H1 (cell line): ENCODE measurements around the gene NXF2. TPM values are rescaled to one million over a fixed set of nuclear protein-coding genes. Genes with fewer than 3 reads are reported as not detected.

ENCODE experiments used
- CTCF ChIA-PET: fragments of 300-600 bp; sonication (Branson Sonifier 250); formaldehyde crosslinking; loops from one replicate; lab custom pipeline; 2021; ENCODE audit not compliant: partially characterized antibody; lab: Charles Lee
- POLR2A ChIA-PET: fragments of 300-600 bp; sonication (Branson Sonifier 250); formaldehyde crosslinking; loops from one replicate; lab custom pipeline; 2021; ENCODE audit warnings: inconsistent platforms; ENCODE audit not compliant: partially characterized antibody; lab: Charles Lee
- DNase-seq, 2 experiments: peaks; one replicate each; pipeline versions ENCODE4 v3.0.0 to v3.0.0-alpha.2; 2010 to 2022; ENCODE audit warnings: low spot score in 2 of 2, low read depth in 1 of 2, mixed read lengths in 1 of 2
- FAIRE-seq: peaks from 2 replicates; lab custom pipeline; 2011; peaks lifted over from hg19 to GRCh38; lab: Jason Lieb, UNC
- H2AFZ ChIP-seq: 2 replicates; pipeline ENCODE4 v1.8.1; 2012; ENCODE audit warnings: low read length, inconsistent platforms
- H2AK5ac ChIP-seq: 2 replicates; pipeline ENCODE4 v1.6.1; 2013; ENCODE audit warnings: low read depth, low read length
- H2BK120ac ChIP-seq: replicated peaks from 2 replicates; pipeline ENCODE3; 2013; ENCODE audit warnings: low read depth, low read length, inconsistent platforms
- H2BK12ac ChIP-seq: 2 replicates; pipeline ENCODE4 v1.6.1; 2013; ENCODE audit warnings: low read depth, low read length
- H2BK15ac ChIP-seq: 2 replicates; pipeline ENCODE4 v1.6.1; 2013; ENCODE audit warnings: low read length
- H2BK20ac ChIP-seq: 2 replicates; pipeline ENCODE4 v1.6.1; 2013; ENCODE audit warnings: low read length
- H2BK5ac ChIP-seq: 2 replicates; pipeline ENCODE4 v1.6.1; 2013; ENCODE audit warnings: low read depth, low read length
- H3K14ac ChIP-seq: 2 replicates; pipeline ENCODE4 v1.6.1; 2013; ENCODE audit warnings: inconsistent platforms; ENCODE audit not compliant: insufficient read length
- H3K18ac ChIP-seq: 2 replicates; pipeline ENCODE4 v1.6.1; 2013; ENCODE audit warnings: low read length; ENCODE audit errors: extremely low read depth
- H3K23ac ChIP-seq: 2 replicates; pipeline ENCODE4 v1.6.1; 2013; ENCODE audit warnings: inconsistent platforms; ENCODE audit not compliant: insufficient read length
- H3K23me2 ChIP-seq: 2 replicates; pipeline ENCODE4 v1.6.1; 2013; ENCODE audit warnings: low read depth, low read length
- H3K27ac ChIP-seq: 2 replicates; pipeline ENCODE4 v1.6.1; 2011; ENCODE audit warnings: low read depth, low read length, inconsistent platforms
- H3K27me3 ChIP-seq, 4 experiments: replicated peaks in 1 of 4; 1 replicate in 1 of 4; 2 replicates in 3 of 4; pipeline versions ENCODE4 v1.6.1 to v1.8.1; 2011 to 2013; ENCODE audit warnings: low read length in 3 of 4, mild to moderate bottlenecking in 3 of 4, inconsistent platforms in 2 of 4, mixed read lengths in 2 of 4, moderate library complexity in 1 of 4; ENCODE audit not compliant: control insufficient read depth in 3 of 4, insufficient read depth in 3 of 4; ENCODE audit errors: extremely low read depth in 1 of 4
- H3K36me3 ChIP-seq, 4 experiments: 2 replicates each; pipeline versions ENCODE4 v1.6.1 to v1.8.1; 2011 to 2013; ENCODE audit warnings: mild to moderate bottlenecking in 4 of 4, low read length in 3 of 4, moderate library complexity in 2 of 4, control low read depth in 1 of 4, inconsistent platforms in 1 of 4; ENCODE audit not compliant: insufficient read depth in 4 of 4, control insufficient read depth in 2 of 4
- H3K4ac ChIP-seq: replicated peaks from 2 replicates; pipeline ENCODE3; 2013; ENCODE audit warnings: low read length, low read depth, mixed read lengths, inconsistent platforms; ENCODE audit not compliant: insufficient read length
- H3K4me1 ChIP-seq, 4 experiments: replicated peaks in 1 of 4; 1 replicate in 1 of 4; 2 replicates in 3 of 4; pipeline versions ENCODE4 v1.6.1 to v1.8.1; 2011 to 2013; ENCODE audit warnings: low read length in 3 of 4, inconsistent platforms in 2 of 4, mixed read lengths in 1 of 4; ENCODE audit not compliant: insufficient read depth in 4 of 4, control insufficient read depth in 3 of 4
- H3K4me2 ChIP-seq, 2 experiments: 2 replicates each; pipeline versions ENCODE4 v1.6.1 to v1.8.1; 2011 to 2013; ENCODE audit warnings: low read depth in 2 of 2, low read length in 2 of 2, control low read depth in 1 of 2, inconsistent platforms in 1 of 2, mild to moderate bottlenecking in 1 of 2; ENCODE audit not compliant: insufficient read depth in 1 of 2
- H3K4me3 ChIP-seq, 4 experiments: fragments of 200-600, 300-600 bp in 1 of 4; sonication (generic), shearing (Covaris generic), sonication (Bioruptor Twin) in 1 of 4; 2 replicates each; pipeline versions ENCODE4 v1.5.1 to v1.8.1; 2011 to 2016; ENCODE audit warnings: low read length in 4 of 4, low read depth in 3 of 4, control low read depth in 2 of 4, inconsistent platforms in 2 of 4, mild to moderate bottlenecking in 2 of 4, mixed read lengths in 1 of 4, moderate library complexity in 1 of 4; ENCODE audit not compliant: insufficient read depth in 2 of 4; ENCODE audit errors: extremely low read depth in 1 of 4
- H3K56ac ChIP-seq: replicated peaks from 2 replicates; pipeline ENCODE3; 2013; ENCODE audit warnings: low read depth, mild to moderate bottlenecking, mixed read lengths, low read length, inconsistent platforms; ENCODE audit not compliant: insufficient read length
- H3K79me1 ChIP-seq: 2 replicates; pipeline ENCODE4 v1.6.1; 2013; ENCODE audit warnings: low read depth, low read length, control low read depth
- H3K79me2 ChIP-seq, 2 experiments: 2 replicates each; pipeline versions ENCODE4 v1.6.1 to v1.8.1; 2012 to 2013; ENCODE audit warnings: low read length in 2 of 2, mild to moderate bottlenecking in 2 of 2, inconsistent platforms in 1 of 2; ENCODE audit not compliant: insufficient read depth in 2 of 2, control insufficient read depth in 1 of 2
- H3K9ac ChIP-seq, 4 experiments: replicated peaks in 1 of 4; 1 replicate in 1 of 4; 2 replicates in 3 of 4; pipeline versions ENCODE4 v1.6.1 to v1.8.1; 2011 to 2013; ENCODE audit warnings: low read depth in 3 of 4, low read length in 3 of 4, control low read depth in 2 of 4, mild to moderate bottlenecking in 2 of 4, moderate library complexity in 2 of 4, inconsistent platforms in 1 of 4; ENCODE audit errors: extremely low read depth in 1 of 4
- H3K9me3 ChIP-seq, 2 experiments: 2 replicates each; pipeline versions ENCODE4 v1.6.1 to v1.8.1; 2012 to 2013; ENCODE audit warnings: mild to moderate bottlenecking in 2 of 2, moderate library complexity in 2 of 2, control low read depth in 1 of 2, inconsistent platforms in 1 of 2, low read depth in 1 of 2, low read length in 1 of 2, mixed read lengths in 1 of 2; ENCODE audit not compliant: insufficient read depth in 2 of 2
- H4K20me1 ChIP-seq, 2 experiments: replicated peaks in 1 of 2; 2 replicates each; pipeline versions ENCODE3 to v1.8.1; 2011 to 2013; ENCODE audit warnings: inconsistent platforms in 2 of 2, low read length in 2 of 2, mild to moderate bottlenecking in 1 of 2; ENCODE audit not compliant: insufficient read depth in 2 of 2, control insufficient read depth in 1 of 2
- H4K5ac ChIP-seq: 2 replicates; pipeline ENCODE4 v1.6.1; 2013; ENCODE audit warnings: low read length, low read depth, mixed read lengths, inconsistent platforms; ENCODE audit not compliant: insufficient read length
- H4K8ac ChIP-seq: 2 replicates; pipeline ENCODE4 v1.8.0; 2013; ENCODE audit warnings: mild to moderate bottlenecking, moderate library complexity, low read length, inconsistent platforms; ENCODE audit not compliant: insufficient read depth; ENCODE audit errors: extremely low read depth
- H4K91ac ChIP-seq: replicated peaks from 2 replicates; pipeline ENCODE3; 2013; ENCODE audit warnings: low read length, mixed read lengths, inconsistent platforms; ENCODE audit not compliant: insufficient read length
- CEBPB ChIP-seq: IDR thresholded peaks from 2 replicates; pipeline ENCODE4 v1.6.1; 2012; ENCODE audit warnings: low read depth, low read length
- PHF8 ChIP-seq: fragments of 200-600 bp; sonication (generic); conservative IDR thresholded peaks from 2 replicates; pipeline ENCODE4 v1.7.1; 2012; ENCODE audit warnings: low read depth, mild to moderate bottlenecking, inconsistent platforms, low read length, moderate library complexity
- RNF2 ChIP-seq: fragments of 200-900, 300-1000 bp; sonication (generic); IDR thresholded peaks from 2 replicates; pipeline ENCODE4 v1.7.1; 2016; ENCODE audit warnings: borderline replicate concordance, low read depth, mild to moderate bottlenecking, antibody characterized with exemption, low read length; ENCODE audit not compliant: poor library complexity, severe bottlenecking; ENCODE audit errors: missing control alignments
- SP2 ChIP-seq: IDR thresholded peaks from 2 replicates; pipeline ENCODE4 v1.6.1; 2012; ENCODE audit warnings: mild to moderate bottlenecking, low read length, inconsistent platforms
- WGBS, 2 experiments: shearing (Covaris generic) in 1 of 2; methylation state at CpG; one replicate each; pipeline versions ENCODE4 v1.1.6 to v1.1.7; 2013 to 2015; ENCODE audit warnings: low lambda C conversion rate in 2 of 2, mixed read lengths in 2 of 2, inconsistent platforms in 1 of 2, low coverage in 1 of 2, missing lambda C conversion rate in 1 of 2; ENCODE audit not compliant: insufficient replicate concordance in 2 of 2, insufficient coverage in 1 of 2, insufficient read length in 1 of 2; ENCODE audit errors: extremely low coverage in 1 of 2, missing lambda C conversion rate in 1 of 2; 5-methylcytosine and 5-hydroxymethylcytosine counted together
- polyA plus RNA-seq, 7 experiments: library from polyadenylated mRNA; depleted of rRNA in 3 of 7; stranded (reverse) in 5 of 7; unstranded in 2 of 7; fragments of >200 nt in 5 of 7; fragments of 200-250 nt in 2 of 7; gene quantifications; 1 replicate in 5 of 7; 2 replicates in 1 of 7; 4 replicates in 1 of 7; pipeline versions ENCODE4 v1.2.1 to v1.2.3, GENCODE V29; 2011 to 2013; ENCODE audit warnings: missing spikeins in 2 of 7, mixed read lengths in 2 of 7
- total RNA-seq: library from RNA; stranded (reverse); fragmentation: NEBNext Ultra II Directional; extraction: Animal tissue kit (Norgen Biotek cat#: 25700); gene quantifications from 2 replicates; pipeline ENCODE4 v1.2.1, GENCODE V29; 2021

The NXF2 gene
- total and polyA plus RNA-seq, 2 of the 8 experiments (the other 6 are each of a cell fraction or from before 2014, with no cell fraction given): not detected

GRCh38 chrX:102341867-102342266, 94.9 kb downstream of the NXF2 start:
- Histone ChIP-seq H3K56ac (no peak overlapping the region), H3K27ac (no peak overlapping the region), H3K79me1 (no peaks in the 10 kb centered on the region), H3K9ac (no peak overlapping the region), H3K23me2 (no peaks in the 10 kb centered on the region), H3K4me2 (no peak overlapping the region), H2BK12ac (no peak overlapping the region), H2BK15ac (no peak overlapping the region), H2BK20ac (no peak overlapping the region), H4K91ac (no peak overlapping the region), H2BK5ac (no peak overlapping the region), H3K79me2 (no peaks in the 10 kb centered on the region), H3K4ac (no peak overlapping the region), H2BK120ac (no peak overlapping the region), H3K18ac (no peak overlapping the region), H3K4me1 (no peaks in the 10 kb centered on the region), H3K9me3 (peaks cover 0 to 31% of the 10 kb centered on the region in 2 experiments; a peak in 2 of 4 replicates), H3K14ac (no peak overlapping the region), H2AFZ (no peak overlapping the region), H3K36me3 (no peaks in the 10 kb centered on the region), H4K20me1 (no peaks in the 10 kb centered on the region), H4K5ac (no peak overlapping the region), H2AK5ac (no peak overlapping the region), H3K27me3 (no peaks in the 10 kb centered on the region), H4K8ac (no peak overlapping the region), H3K23ac (no peak overlapping the region), H3K4me3 (no peak overlapping the region)
- 73% methylated on average over 2 of the region's 2 CpGs; no CpG with 5 or more reads in 1 of the 2 experiments for WGBS, 2 experiments
- ChIA-PET POLR2A (no interaction called here), CTCF (interaction anchor here (0.7 kb wide), 1 partner anchor 275 kb away, joined by 3 read pairs; no protein-coding TSS in a partner anchor)
- DNase-seq (no peak), FAIRE-seq (no peak)
- TF ChIP-seq SP2: no peak
- TF ChIP-seq PHF8: no peak
- TF ChIP-seq CEBPB: no peak
- TF ChIP-seq RNF2: no peak
